ENCODE data around the gene EVA1C.
"Not testable (repeated sequence)": the region's sequence is repeated elsewhere in the genome, so short reads cannot be mapped to it uniquely, and the experiment has no call there.

Gene EVA1C

GRCh38 chr21:32424674-32425073 is 12.2 kb downstream of the EVA1C start:
- FAIRE-seq (no peak), DNase-seq (ENCODE audit: insufficient read length, low spot score) (no peak)
- no peak for TF ChIP-seq POLR2A (IDR thresholded peaks at IDR 0.05; ENCODE audit: low read depth, low read length)

- FAIRE-seq, result no peak
- TF ChIP-seq POLR2A (IDR thresholded peaks at IDR 0.05; ENCODE audit: low read depth, low read length), result no peak
- no peak for DNase-seq (ENCODE audit: insufficient read length, low spot score)
These were observed 13.1 kb downstream of the EVA1C start for GRCh38 chr21:32425628-32426027.

- FAIRE-seq (no peak), DNase-seq (ENCODE audit: insufficient read length, low spot score) (no peak)
- TF ChIP-seq POLR2A (IDR thresholded peaks at IDR 0.05; ENCODE audit: low read depth, low read length), result no peak
These were observed 13.6 kb downstream of the EVA1C start for GRCh38 chr21:32426066-32426465.

GRCh38 chr21:32426592-32427051 is 14.1 kb downstream of the EVA1C start:
- DNase-seq (ENCODE audit: insufficient read length, low spot score) (no peak), FAIRE-seq (no peak)
- no peak for TF ChIP-seq POLR2A (IDR thresholded peaks at IDR 0.05; ENCODE audit: low read depth, low read length)

GRCh38 chr21:32427958-32428623 is 15.6 kb downstream of the EVA1C start:
- FAIRE-seq, result no peak

GRCh38 chr21:32432982-32433660 is 20.6 kb downstream of the EVA1C start:
- not testable (repeated sequence) for DNase-seq (ENCODE audit: insufficient read length, low spot score); FAIRE-seq

More at GRCh38 chr21:32427958-32428623, 15.6 kb downstream of the EVA1C start:
- no peak for TF ChIP-seq POLR2A (IDR thresholded peaks at IDR 0.05; ENCODE audit: low read depth, low read length)
- no peak for DNase-seq (ENCODE audit: insufficient read length, low spot score)

GRCh38 chr21:32437729-32438128 is 25.2 kb downstream of the EVA1C start:
- FAIRE-seq (no peak), DNase-seq (ENCODE audit: insufficient read length, low spot score) (no peak)
- TF ChIP-seq POLR2A (IDR thresholded peaks at IDR 0.05; ENCODE audit: low read depth, low read length), result no peak

GRCh38 chr21:32442566-32443318 is 30.2 kb downstream of the EVA1C start:
- TF ChIP-seq POLR2A (IDR thresholded peaks at IDR 0.05; ENCODE audit: low read depth, low read length), result no peak
- FAIRE-seq (no peak), DNase-seq (ENCODE audit: insufficient read length, low spot score) (no peak)

- FAIRE-seq, result no peak
- no peak for DNase-seq (ENCODE audit: insufficient read length, low spot score)
- TF ChIP-seq POLR2A (IDR thresholded peaks at IDR 0.05; ENCODE audit: low read depth, low read length), result no peak
These were observed 32.6 kb downstream of the EVA1C start for GRCh38 chr21:32445101-32445500.

GRCh38 chr21:32446440-32446839 is 33.9 kb downstream of the EVA1C start:
- not testable (repeated sequence) for FAIRE-seq; DNase-seq (ENCODE audit: insufficient read length, low spot score)

- TF ChIP-seq POLR2A (IDR thresholded peaks at IDR 0.05; ENCODE audit: low read depth, low read length), result no peak
- DNase-seq (ENCODE audit: insufficient read length, low spot score) (no peak), FAIRE-seq (no peak)
These were observed 34.7 kb downstream of the EVA1C start for GRCh38 chr21:32447224-32447623.

- no peak for DNase-seq (ENCODE audit: insufficient read length, low spot score)
- no peak for TF ChIP-seq POLR2A (IDR thresholded peaks at IDR 0.05; ENCODE audit: low read depth, low read length)
- FAIRE-seq, result no peak
These were observed 36.5 kb downstream of the EVA1C start for GRCh38 chr21:32448803-32449594.

- not testable (repeated sequence) for FAIRE-seq; DNase-seq (ENCODE audit: insufficient read length, low spot score)
These were observed 38.6 kb downstream of the EVA1C start for GRCh38 chr21:32450881-32451701.

- DNase-seq (ENCODE audit: insufficient read length, low spot score); FAIRE-seq: not testable (repeated sequence)
These were observed 39.7 kb downstream of the EVA1C start for GRCh38 chr21:32452191-32452590.

Measured in H54 (cell line).